ENCODE results near the gene SF3B3. TPM values are rescaled to one million over a fixed set of nuclear protein-coding genes. Genes with fewer than 3 reads are reported as not detected.

SF3B3 gene
- polyA plus RNA-seq, 1 of the 3 experiments (the other 2 are of a cell fraction), result 81.7 TPM

DNA sequence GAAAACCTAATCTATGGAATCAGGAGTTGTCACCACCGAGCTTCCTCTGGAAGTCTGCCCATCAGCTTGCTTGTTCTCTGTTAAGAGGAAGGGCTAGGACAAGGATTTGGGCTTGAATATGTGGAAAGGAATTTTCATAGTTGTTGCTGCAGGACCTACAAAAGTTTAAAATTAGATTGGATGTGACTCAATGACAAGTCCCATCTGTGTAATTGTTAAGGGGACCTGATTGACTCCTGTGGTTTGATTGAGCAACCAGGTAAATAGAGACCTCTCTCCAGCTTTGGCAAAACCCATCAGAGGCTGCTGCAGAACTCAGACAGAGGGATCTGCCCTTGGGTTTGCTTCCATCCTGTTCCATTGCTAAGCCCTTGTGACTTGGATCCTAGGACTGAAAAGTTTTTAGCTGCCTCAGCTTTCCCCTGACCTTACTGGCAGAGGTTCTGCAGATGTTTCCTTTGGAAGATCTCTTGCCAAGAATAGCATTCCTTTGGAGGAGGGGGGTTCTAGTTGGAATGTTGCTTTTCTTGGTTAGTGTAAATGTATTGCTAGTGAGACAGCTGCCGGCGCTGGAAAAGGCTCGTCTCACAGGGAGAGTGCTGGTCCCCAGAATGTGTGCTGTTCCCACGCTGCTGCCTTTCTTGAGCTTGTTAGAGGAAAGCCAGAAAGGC is 50.0 kb downstream of the SF3B3 start (continued):
- no peak; the same call in 1 of the 2 replicates for TF ChIP-seq RXRA (IDR thresholded peaks at IDR 0.05; ENCODE audit: borderline replicate concordance, low read depth)

DNA sequence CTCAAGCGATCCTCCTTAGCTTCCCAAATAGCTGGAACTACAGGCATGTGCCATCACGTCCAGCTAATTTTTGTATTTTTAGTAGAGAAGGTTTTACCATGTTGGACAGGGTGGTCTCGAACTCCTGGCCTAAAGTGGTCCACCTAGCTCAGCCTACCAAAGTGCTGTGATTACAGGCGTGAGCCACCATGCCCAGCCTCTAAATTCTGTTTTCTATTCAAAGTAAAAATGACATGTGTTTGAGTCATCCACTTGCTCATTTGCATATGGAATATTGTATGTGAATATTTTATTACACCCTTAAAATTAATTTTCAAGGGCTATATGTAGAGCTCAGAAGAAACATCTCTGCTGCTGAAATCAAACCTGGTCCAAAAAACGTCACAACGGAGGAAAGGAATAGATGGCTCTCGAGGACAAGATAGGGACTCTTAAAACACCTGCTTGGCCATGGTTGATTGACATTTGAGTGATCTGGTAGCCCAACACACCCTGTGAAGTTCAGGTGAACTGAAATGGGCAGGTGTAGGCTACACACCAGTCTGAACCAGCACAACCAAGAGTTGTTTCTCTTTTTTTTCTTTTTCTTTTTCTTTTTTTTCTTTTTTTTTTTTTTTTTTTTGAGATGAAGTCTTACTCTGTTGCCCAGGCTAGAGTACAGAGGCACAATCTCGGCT is 51.1 kb downstream of the SF3B3 start:
- no peak overlapping the region for H2AFZ ChIP-seq (ENCODE audit: low read depth)
- H3K9me3 ChIP-seq, result no peaks in the 10 kb centered on the region
- H3K36me3 ChIP-seq (replicated peaks in 1 of 2; ENCODE audit: control insufficient read depth in 1 of 2, insufficient read depth in 2 of 2, low read length in 1 of 2), result peaks cover 38 to 43% of the 10 kb centered on the region in 2 experiments
- no peak overlapping the region for H3K9ac ChIP-seq
- POLR2A ChIA-PET, result no interaction called here
- no peaks in the 10 kb centered on the region for H3K27me3 ChIP-seq (ENCODE audit: insufficient read depth)
- peak overlapping the region in 1 of 2 experiments; percentile 71; a peak in 2 of 4 replicates for H3K27ac ChIP-seq (ENCODE audit: low read depth in 2 of 2, low read length in 1 of 2)
- TF ChIP-seq YY1 (IDR thresholded peaks at IDR 0.05; ENCODE audit: low read depth) (no peak), NFIC (IDR thresholded peaks at IDR 0.05; ENCODE audit: borderline replicate concordance) (no peak), USF2 (IDR thresholded peaks at IDR 0.05; ENCODE audit: borderline replicate concordance, low read depth, low read length) (no peak), REST (IDR thresholded peaks at IDR 0.05; ENCODE audit: low read depth, low read length) (no peak), POLR2AphosphoS5 (IDR thresholded peaks at IDR 0.05; ENCODE audit: low read depth, low read length) (no peak; the same call in 1 of the 2 replicates), GABPA (IDR thresholded peaks at IDR 0.05; ENCODE audit: low read depth) (no peak), ZBTB33 (IDR thresholded peaks at IDR 0.05; ENCODE audit: borderline replicate concordance, low read depth) (no peak), EZH2phosphoT487 (IDR thresholded peaks at IDR 0.05; ENCODE audit: borderline replicate concordance, low read depth) (no peak), TEAD4 (IDR thresholded peaks at IDR 0.05; ENCODE audit: borderline replicate concordance, insufficient read depth) (no peak)
- TF ChIP-seq, protein P1, sequence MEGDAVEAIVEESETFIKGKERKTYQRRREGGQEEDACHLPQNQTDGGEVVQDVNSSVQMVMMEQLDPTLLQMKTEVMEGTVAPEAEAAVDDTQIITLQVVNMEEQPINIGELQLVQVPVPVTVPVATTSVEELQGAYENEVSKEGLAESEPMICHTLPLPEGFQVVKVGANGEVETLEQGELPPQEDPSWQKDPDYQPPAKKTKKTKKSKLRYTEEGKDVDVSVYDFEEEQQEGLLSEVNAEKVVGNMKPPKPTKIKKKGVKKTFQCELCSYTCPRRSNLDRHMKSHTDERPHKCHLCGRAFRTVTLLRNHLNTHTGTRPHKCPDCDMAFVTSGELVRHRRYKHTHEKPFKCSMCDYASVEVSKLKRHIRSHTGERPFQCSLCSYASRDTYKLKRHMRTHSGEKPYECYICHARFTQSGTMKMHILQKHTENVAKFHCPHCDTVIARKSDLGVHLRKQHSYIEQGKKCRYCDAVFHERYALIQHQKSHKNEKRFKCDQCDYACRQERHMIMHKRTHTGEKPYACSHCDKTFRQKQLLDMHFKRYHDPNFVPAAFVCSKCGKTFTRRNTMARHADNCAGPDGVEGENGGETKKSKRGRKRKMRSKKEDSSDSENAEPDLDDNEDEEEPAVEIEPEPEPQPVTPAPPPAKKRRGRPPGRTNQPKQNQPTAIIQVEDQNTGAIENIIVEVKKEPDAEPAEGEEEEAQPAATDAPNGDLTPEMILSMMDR (IDR thresholded peaks at IDR 0.05), result no peak
- no peaks in the 10 kb centered on the region for H3K79me2 ChIP-seq (ENCODE audit: insufficient read depth)
- CTCF ChIA-PET, result interaction anchor here (1.1 to 3.0 kb wide), 4 partner anchors 9 to 79 kb away, joined by 3 to 11 read pairs (median 7); no protein-coding TSS in a partner anchor
- no peaks in the 10 kb centered on the region for H3K9me2 ChIP-seq
- peaks cover 47% of the 10 kb centered on the region for H3F3A ChIP-seq (replicated peaks; ENCODE audit: insufficient read depth)
- 97% methylated on average over 8 of the region's 8 CpGs for WGBS (ENCODE audit: low lambda C conversion rate)
- DNase-seq, result no peak
- peaks cover 0 to 34% of the 10 kb centered on the region in 2 experiments; a peak in 3 of 4 replicates for H3K4me1 ChIP-seq (ENCODE audit: control insufficient read depth in 1 of 2, insufficient read depth in 2 of 2, low read depth in 1 of 2, low read length in 1 of 2)
- no peak overlapping the region for H3K4me2 ChIP-seq
- no peak overlapping the region for H3K4me3 ChIP-seq (ENCODE audit: low read depth in 2 of 2, low read length in 1 of 2)
- H4K20me1 ChIP-seq (ENCODE audit: insufficient read depth), result peaks cover 21% of the 10 kb centered on the region

All from SK-N-SH (cell line).